Gastroesophageal sphincter (tissue), 3 donors: ENCODE data around the gene KIRREL1.

Experiments used
- EP300 ChIP-seq: sonication (generic); formaldehyde crosslinking; IDR thresholded peaks from one replicate; pipeline ENCODE4 v1.6.1; 2017; ENCODE audit warnings: antibody characterized with exemption, mild to moderate bottlenecking
- POLR2A ChIP-seq, 2 donors: fragments of 450-650 bp; IDR thresholded peaks; one replicate each; pipeline ENCODE4 v1.6.1; 2017; ENCODE audit warnings: antibody characterized with exemption in 2 of 2, mild to moderate bottlenecking in 2 of 2, moderate library complexity in 1 of 2
- POLR2AphosphoS5 ChIP-seq: sonication (generic); formaldehyde crosslinking; IDR thresholded peaks from one replicate; pipeline ENCODE4 v1.6.1; 2017; ENCODE audit warnings: antibody characterized with exemption
- TF ChIP-seq, protein P1 (sequence below), 4 experiments: fragments of 200-600 bp in 2 of 4; fragments of 450-650 bp in 2 of 4; sonication (generic) in 1 of 4; IDR thresholded peaks; one replicate each; pipeline ENCODE4 v1.5.1; 2017 to 2019; ENCODE audit warnings: antibody characterized with exemption in 4 of 4, mild to moderate bottlenecking in 2 of 4, moderate library complexity in 2 of 4

DNA sequence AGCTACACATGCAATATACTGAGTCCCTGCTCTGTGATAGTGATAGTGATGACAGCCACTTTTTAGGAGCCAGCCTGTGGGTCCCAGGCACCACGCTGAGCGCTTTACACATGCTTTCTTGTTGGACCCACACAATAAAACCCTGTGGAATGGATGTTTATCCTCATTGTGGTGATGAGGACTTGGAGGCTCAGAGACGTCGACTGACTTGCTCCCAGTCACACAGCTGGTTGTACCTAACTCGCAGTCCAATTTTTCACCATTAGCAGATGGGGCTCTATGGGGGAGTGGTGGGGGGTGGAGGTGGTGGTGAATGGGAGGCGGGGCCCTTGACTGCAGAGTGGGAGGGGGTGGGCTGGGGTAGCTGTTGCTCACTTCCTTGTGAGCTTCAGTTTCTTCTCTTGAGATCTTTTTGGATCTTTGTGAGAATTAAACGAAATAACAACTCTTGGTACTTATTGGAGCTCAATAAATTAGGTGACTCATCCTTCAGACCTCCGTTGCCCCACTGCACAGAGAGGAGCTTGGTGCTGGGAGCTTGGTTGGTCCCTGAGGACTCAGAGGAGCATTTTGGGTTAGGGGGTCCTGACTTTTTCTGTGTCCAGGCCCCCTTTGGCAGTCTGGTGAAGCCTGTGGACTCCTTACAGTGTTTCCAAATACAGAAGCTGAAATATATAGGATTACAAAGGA lies 125.4 kb downstream of the KIRREL1 start:
- TF ChIP-seq EP300: no peak
- no peak for TF ChIP-seq POLR2A (IDR thresholded peaks at IDR 0.05)
- TF ChIP-seq, protein P1, sequence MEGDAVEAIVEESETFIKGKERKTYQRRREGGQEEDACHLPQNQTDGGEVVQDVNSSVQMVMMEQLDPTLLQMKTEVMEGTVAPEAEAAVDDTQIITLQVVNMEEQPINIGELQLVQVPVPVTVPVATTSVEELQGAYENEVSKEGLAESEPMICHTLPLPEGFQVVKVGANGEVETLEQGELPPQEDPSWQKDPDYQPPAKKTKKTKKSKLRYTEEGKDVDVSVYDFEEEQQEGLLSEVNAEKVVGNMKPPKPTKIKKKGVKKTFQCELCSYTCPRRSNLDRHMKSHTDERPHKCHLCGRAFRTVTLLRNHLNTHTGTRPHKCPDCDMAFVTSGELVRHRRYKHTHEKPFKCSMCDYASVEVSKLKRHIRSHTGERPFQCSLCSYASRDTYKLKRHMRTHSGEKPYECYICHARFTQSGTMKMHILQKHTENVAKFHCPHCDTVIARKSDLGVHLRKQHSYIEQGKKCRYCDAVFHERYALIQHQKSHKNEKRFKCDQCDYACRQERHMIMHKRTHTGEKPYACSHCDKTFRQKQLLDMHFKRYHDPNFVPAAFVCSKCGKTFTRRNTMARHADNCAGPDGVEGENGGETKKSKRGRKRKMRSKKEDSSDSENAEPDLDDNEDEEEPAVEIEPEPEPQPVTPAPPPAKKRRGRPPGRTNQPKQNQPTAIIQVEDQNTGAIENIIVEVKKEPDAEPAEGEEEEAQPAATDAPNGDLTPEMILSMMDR (IDR thresholded peaks at IDR 0.05): no peak
- TF ChIP-seq POLR2AphosphoS5: no peak
